OCI-LY7 (cell line): ENCODE measurements around the gene ARHGAP42. TPM values are rescaled to one million over a fixed set of nuclear protein-coding genes. Genes with fewer than 3 reads are reported as not detected.

Source experiments
- BruUV-seq: library from RNA; stranded (reverse); fragments of 400-500 nt; replicated peaks from 2 replicates; lab custom pipeline; 2021; lab: Mats Ljungman, UMichigan
- CTCF ChIA-PET: fragments of 300-600 bp; sonication (Branson Sonifier 250); formaldehyde crosslinking; loops from one replicate; lab custom pipeline; 2022; ENCODE audit warnings: antibody characterized with exemption; ENCODE audit not compliant: unreplicated experiment; lab: Charles Lee
- POLR2A ChIA-PET: fragments of 300-600 bp; sonication (Branson Sonifier 250); formaldehyde crosslinking; loops from one replicate; lab custom pipeline; 2022; ENCODE audit warnings: antibody characterized with exemption; lab: Charles Lee
- DNase-seq: peaks from one replicate; pipeline ENCODE4 v3.0.0-alpha.2; 2015; ENCODE audit warnings: low spot score
- H2AFZ ChIP-seq: fragments of 200-600 bp; sonication (generic), shearing (Covaris generic); 2 replicates; pipeline ENCODE4 v1.6.1; 2014; ENCODE audit warnings: mild to moderate bottlenecking, antibody characterized with exemption, low read length, moderate library complexity
- H3K27ac ChIP-seq: fragments of 200-600 bp; sonication (generic); 2 replicates; pipeline ENCODE4 v1.5.1; 2014; ENCODE audit warnings: mixed run types, low read depth, mild to moderate bottlenecking, moderate library complexity, low read length, inconsistent platforms; ENCODE audit not compliant: poor library complexity, severe bottlenecking
- H3K36me3 ChIP-seq: fragments of 200-600 bp; sonication (generic); 2 replicates; pipeline ENCODE4 v1.6.1; 2014; ENCODE audit warnings: mild to moderate bottlenecking, antibody characterized with exemption, low read length, moderate library complexity, mixed read lengths; ENCODE audit not compliant: insufficient read depth
- H3K4me1 ChIP-seq: fragments of 200-600 bp; sonication (generic); 2 replicates; pipeline ENCODE4 v1.5.1; 2014; ENCODE audit warnings: mild to moderate bottlenecking, low read length; ENCODE audit not compliant: insufficient read depth, poor library complexity, severe bottlenecking
- H3K4me2 ChIP-seq: fragments of 200-600 bp; sonication (generic); 2 replicates; pipeline ENCODE4 v1.6.1; 2014; ENCODE audit warnings: mild to moderate bottlenecking, low read length
- H3K4me3 ChIP-seq: fragments of 200-600 bp; sonication (generic); 2 replicates; pipeline ENCODE4 v1.5.1; 2014; ENCODE audit warnings: mild to moderate bottlenecking, low read depth, low read length; ENCODE audit not compliant: poor library complexity, severe bottlenecking
- H3K79me2 ChIP-seq: fragments of 200-600 bp; sonication (generic); 2 replicates; pipeline ENCODE4 v1.6.1; 2016; ENCODE audit warnings: low read depth, mild to moderate bottlenecking, low read length, moderate library complexity, mixed read lengths; ENCODE audit not compliant: insufficient read depth
- H3K9me2 ChIP-seq: fragments of 200-600 bp; sonication (generic); 2 replicates; pipeline ENCODE4 v1.6.1; 2016; ENCODE audit warnings: mild to moderate bottlenecking, low read length, mixed read lengths; ENCODE audit not compliant: insufficient read depth
- H3K9me3 ChIP-seq: fragments of 200-600 bp; sonication (generic); 2 replicates; pipeline ENCODE4 v1.6.1; 2014; ENCODE audit warnings: mild to moderate bottlenecking, mixed run types, low read length, mixed read lengths
- H4K20me1 ChIP-seq: fragments of 200-600 bp; sonication (generic); 2 replicates; pipeline ENCODE4 v1.6.1; 2014; ENCODE audit warnings: mild to moderate bottlenecking, antibody characterized with exemption, low read length, moderate library complexity, mixed read lengths; ENCODE audit not compliant: insufficient read depth
- CTCF ChIP-seq: fragments of 200-600 bp; sonication (generic); conservative IDR thresholded peaks from 2 replicates; pipeline ENCODE4 v1.5.1; 2014; ENCODE audit warnings: mild to moderate bottlenecking, antibody characterized with exemption, low read length, moderate library complexity, mixed read lengths
- EZH2phosphoT487 ChIP-seq: fragments of 200-600 bp; sonication (generic); IDR thresholded peaks from 2 replicates; pipeline ENCODE4 v1.6.1; 2018; ENCODE audit warnings: low read depth, borderline replicate concordance, mild to moderate bottlenecking, mixed run types, antibody characterized with exemption, low read length, moderate library complexity, mixed read lengths
- intact Hi-C: fragments of 100-400 bp; cut with micrococcal nuclease; formaldehyde crosslinking; loops from one replicate; pipeline ENCODE4 v1.10.0; 2022; ENCODE audit not compliant: unreplicated experiment
- small RNA-seq: library from RNA; depleted of rRNA; stranded (forward); fragments of <200 nt; gene quantifications from one replicate; pipeline ENCODE3, GENCODE V24; 2014
- total RNA-seq, 2 experiments: library from RNA; depleted of rRNA in 1 of 2; stranded (reverse); fragments of >200 nt in 1 of 2; shearing (Covaris generic) in 1 of 2; gene quantifications; 2 replicates each; pipeline ENCODE4 v1.2.3, GENCODE V29; 2014 to 2022

The ARHGAP42 gene
- total RNA-seq, 2 experiments from 2014 or later, result not detected

- no TSS peak for BruUV-seq
- POLR2A ChIA-PET, result no interaction called here
Measured at GRCh38 chr11:101035872-101036271, 348.8 kb downstream of the ARHGAP42 start.

More at GRCh38 chr11:101035872-101036271, 348.8 kb downstream of the ARHGAP42 start:
- no peak for TF ChIP-seq EZH2phosphoT487
- TF ChIP-seq CTCF, result no peak
- H3K4me1 ChIP-seq, result no peaks in the 10 kb centered on the region
- H3K4me3 ChIP-seq, result no peak overlapping the region
- H2AFZ ChIP-seq, result no peak overlapping the region
- no peak for DNase-seq
- H4K20me1 ChIP-seq, result no peaks in the 10 kb centered on the region
- no peak overlapping the region for H3K4me2 ChIP-seq
- no peaks in the 10 kb centered on the region for H3K36me3 ChIP-seq
- no peak overlapping the region for H3K27ac ChIP-seq
- no peaks in the 10 kb centered on the region for H3K9me3 ChIP-seq
- CTCF ChIA-PET, result no interaction called here
- no peaks in the 10 kb centered on the region for H3K9me2 ChIP-seq
- intact Hi-C loops, result no loop called here
- H3K79me2 ChIP-seq, result no peaks in the 10 kb centered on the region

Small RNA genes lying within 50 kb of the gene (small RNA-seq; reads per million reads assigned to genes)
- gene RN7SL222P, result not detected
